HK-2 (cell line): ENCODE measurements around the gene GPR183.
"Not testable (repeated sequence)": the region's sequence is repeated elsewhere in the genome, so short reads cannot be mapped to it uniquely, and the experiment has no call there.

ENCODE experiments used
- DNase-seq: peaks from one replicate; pipeline ENCODE4 v3.0.0-alpha.2; 2018; ENCODE audit not compliant: unreplicated experiment

The GPR183 gene

DNA sequence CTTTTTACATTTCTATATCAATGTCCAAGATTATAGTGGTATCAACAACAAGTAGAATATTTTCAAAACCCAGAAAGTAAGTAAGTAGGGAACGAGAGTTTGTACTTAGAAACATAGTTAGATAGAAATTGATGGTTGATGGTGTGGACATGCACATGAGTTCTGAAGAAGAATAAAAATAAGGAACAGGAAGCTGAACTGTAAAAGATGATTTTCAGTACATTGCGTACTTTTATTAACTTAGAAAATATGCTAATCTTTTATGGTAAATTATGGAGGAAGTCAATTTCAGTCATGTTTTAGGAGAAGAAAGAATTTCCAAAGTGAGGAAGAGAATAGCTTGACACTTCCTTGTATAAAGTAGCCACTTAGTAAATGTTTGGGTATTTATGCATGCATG, 36.7 kb downstream of the GPR183 start:
- no peak for DNase-seq

DNA sequence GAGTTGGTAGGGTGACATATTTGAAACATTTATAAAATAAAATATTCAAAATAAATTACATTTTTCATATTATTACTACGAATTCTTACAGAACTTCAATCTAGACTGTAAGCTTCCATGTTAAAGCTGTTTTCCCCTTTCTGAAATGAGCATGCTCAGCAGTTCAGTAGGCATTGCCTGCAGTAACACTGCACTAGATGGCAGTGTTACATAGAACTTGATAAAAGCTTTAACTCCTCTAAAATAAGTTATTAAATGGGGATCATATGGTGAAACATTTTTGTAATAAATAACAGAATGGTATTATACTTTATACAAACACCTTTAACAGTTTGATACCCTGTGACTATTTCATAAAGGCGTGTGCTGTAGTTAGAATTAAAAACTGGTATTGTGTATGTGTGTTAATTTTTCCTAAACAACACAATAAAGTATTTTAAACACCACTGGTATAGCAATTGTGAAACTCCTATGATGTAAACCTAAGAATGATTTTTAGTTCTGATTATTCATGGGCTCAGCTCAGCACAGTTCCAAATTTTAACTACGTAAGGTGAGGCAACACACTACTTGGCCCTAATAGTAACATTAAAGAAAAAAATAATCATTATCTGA, 37.5 kb downstream of the GPR183 start:
- DNase-seq: no peak

DNA sequence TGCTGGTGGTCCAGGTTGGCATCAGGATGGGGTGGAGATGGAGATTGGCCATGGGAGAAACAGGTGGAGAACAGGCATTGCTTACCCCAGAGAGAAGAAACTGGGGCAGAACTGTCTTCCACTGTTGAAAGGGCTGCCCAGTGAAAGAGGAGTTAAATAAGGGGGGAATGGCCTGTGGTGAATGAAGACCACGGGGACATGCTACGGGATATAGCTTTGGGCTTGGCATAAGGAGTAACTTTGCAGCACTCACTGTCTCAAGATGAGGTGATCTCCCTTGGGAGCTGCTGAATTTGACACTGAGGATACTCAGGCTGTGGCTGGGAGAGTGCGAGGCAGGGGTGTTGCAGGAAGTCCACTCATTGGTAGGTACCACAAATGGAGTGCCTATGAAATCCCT, 38.4 kb downstream of the GPR183 start:
- no peak for DNase-seq

GRCh38 chr13:99267927-99268326, 39.3 kb downstream of the GPR183 start:
- no peak for DNase-seq

DNA sequence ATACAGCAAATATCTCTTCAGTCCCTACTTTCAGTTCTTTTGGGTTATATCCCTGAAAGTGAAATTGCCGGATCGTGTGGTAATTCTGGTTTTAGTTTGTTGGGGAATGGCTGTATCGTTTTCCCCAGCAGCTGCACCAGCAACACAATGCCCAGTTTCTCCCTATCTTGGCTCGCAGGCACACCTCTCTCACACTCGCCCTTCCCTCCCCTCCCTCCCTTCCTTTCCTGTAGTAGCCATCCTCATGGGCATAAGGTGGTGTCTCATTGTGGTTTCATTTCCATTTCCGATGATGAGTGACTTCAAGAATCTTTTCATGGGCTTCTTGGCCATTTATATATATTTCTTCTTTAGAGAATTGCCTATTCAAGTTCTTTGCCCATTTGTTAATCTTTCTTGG, 40.4 kb downstream of the GPR183 start:
- no peak for DNase-seq

DNA sequence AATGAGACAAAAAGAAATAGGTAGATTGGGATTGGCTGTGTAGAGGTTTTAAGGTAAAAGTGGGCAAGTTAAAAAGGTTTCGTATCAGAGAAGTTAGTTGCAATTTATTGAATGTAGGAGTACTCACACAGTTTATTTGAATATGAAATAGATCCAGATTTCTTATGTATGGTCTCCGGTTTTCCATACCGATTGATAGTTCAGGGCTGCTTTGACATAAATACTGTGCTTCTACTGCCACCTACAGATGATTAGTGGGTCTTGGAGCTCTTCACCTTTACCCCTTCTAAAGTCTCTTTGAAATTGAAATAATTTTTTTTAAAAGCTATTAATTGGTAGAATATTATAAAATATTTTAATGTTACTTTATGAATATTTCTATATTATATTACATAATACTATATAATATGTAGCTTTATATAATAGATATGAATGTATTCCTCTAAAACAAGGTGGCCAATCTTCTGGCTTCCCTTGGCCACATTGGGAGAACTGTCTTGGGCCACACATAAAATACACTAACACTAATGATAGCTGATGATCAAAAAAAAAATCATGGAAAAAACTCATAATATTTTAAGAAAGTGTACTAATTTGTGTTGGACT, 41.3 kb downstream of the GPR183 start:
- no peak for DNase-seq

DNA sequence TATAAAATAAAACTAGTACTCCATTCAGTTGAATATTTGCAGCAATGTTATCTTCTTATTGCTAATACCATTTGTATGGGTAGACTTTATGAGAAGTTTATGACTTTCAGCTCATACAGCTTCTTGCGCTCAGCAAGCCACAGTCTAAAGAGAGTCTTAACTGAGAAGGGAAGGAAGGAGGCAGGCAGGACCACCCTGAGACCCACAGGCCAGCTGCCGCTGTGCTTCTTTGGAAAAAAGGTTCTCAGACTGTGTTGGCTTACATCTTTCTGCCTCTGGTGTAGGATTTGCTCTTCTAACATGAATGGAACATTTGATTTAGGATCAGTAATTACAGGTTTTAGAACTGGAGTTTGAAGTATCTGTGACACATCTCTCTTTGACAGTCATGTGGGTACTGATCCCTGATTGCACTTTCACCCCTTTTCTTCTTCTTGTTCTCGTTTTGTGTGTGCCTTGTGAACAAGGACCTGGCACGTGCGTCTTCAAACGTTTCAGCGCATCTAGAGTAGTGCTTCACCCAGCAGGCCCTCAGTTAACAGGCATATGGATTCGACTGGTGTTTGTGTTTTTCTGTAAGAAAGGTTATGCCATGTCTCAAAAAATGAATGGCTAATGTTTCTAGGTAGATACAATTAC, 41.9 kb downstream of the GPR183 start:
- no peak for DNase-seq

GRCh38 chr13:99264051-99264450, 43.1 kb downstream of the GPR183 start:
- no peak for DNase-seq

DNA sequence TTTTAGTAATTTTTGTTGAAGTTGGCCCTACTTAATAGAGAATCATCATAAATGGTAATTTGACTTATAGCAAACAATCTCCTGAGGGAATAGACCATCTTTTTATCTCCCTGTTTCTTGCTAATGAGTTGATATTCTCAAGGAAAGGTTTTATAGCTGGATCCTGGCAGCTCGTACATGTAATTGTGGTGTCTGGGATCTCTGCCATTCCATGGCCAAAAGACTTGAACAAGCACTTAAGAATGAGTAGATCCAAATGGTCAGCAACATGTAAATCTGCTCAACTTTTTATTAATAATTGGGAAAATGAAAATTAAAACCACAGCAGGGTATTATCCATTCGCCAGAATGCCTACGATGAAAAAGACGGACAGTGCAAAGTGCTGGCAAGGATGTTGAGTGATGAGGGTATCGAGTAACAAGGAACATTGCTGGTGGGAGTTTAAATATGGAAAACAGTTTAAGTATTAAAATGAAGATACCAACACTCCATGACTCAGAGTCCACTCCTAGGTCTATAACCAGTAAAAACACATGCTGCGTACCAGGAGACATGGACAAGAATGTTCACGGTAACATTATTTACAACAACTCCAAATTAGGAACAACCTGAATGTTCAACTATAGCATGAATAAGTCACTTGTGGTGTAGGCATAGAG, 43.9 kb downstream of the GPR183 start:
- DNase-seq: no peak

DNA sequence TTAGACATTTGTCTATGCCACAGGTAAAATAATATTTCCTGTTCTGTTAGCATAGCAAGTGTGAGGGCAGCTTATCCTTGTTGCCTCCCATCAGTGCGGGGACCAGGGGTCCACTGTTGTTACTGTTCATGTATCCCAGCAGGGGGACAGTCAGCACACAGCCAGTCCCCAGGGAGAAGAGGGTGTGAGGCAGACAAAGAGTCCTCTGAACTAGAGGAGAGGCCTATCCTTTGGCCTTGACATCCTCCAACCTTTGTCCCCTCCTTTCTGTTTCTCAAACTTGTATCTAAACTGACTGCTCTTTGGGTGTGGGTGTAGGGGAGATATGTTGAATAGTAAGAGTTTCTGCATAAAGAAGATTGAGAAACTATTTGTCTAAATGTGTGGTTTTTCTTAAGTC, 46.1 kb downstream of the GPR183 start:
- no peak for DNase-seq

- DNase-seq: no peak
Observed at GRCh38 chr13:99260216-99260615, 47.0 kb downstream of the GPR183 start.

GRCh38 chr13:99258946-99259345, 48.3 kb downstream of the GPR183 start:
- DNase-seq: no peak

DNA sequence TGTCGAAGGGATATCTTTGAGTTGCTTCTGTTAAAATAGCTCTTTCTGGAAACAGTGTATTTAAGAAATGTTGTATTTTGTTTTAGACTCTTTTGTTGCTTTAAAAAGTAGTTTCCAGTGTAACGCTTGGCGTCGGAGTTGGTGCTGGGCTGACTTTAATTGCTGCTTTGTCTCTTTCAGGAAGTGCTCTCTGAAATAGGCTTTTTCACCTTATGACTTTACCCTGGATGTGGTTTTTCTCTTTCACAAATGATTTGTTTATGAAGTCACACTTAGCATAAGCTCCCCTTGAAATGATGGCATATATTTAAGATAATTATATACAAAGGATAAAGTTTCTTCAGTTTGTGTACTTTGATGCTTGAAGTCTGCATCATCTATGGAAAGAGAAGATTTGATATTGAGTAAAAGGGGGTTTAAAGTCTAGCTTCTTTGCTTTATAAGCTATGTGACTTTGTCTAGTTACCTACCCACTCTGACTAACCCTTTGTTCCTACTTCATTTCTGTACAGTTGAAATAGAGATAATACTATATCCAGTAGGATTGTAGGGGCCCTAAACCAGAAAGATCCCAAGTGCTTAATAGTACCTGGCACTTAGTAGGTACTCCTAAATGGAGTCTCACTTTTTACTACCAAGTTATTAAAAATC, 48.9 kb downstream of the GPR183 start, which contains the start of gene GPR18:
Gene GPR18 (minus strand): TSS at position 170 of the 651 bp plus-strand sequence. CDS start 2,507 bp downstream, outside the sequence.
- DNase-seq: no peak

DNA sequence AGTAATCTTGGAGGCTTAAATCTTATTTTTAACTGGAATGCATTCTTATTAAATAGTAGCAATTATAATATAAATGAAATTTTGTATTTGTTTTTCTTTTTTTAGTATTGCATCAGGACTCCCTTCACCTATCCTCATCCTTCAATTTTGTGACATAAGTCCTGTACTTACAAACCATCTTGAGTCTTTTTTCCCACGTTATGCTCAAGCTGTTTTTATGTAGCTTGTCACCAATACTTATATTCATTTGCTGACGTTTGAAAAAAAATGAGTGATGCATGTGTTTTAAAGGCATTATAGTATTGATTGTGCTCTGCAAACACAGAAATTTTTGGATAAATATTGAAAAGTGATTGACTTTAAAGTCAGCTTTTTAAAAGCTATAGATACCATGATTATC, 49.9 kb downstream of the GPR183 start:
- no peak for DNase-seq

DNA sequence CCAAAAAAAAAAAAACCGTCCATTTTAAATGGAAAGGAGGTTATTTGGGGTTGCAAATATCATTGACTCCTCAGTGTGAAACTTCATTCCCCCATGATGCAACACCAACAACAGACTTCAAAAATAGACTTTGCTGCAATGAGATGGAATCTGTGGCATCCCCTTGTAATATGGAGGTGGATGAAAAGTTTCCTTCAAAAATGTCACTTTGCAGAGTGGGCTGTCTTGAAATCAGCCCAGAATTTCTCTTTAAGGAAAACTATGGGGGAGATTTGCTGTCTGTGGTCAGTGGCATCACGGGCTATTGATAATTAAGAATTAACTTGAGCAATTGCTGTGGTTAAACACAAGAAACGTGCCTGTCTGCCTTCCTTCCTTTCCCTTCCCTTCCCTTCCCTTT, 50.5 kb downstream of the GPR183 start:
- no peak for DNase-seq

DNA sequence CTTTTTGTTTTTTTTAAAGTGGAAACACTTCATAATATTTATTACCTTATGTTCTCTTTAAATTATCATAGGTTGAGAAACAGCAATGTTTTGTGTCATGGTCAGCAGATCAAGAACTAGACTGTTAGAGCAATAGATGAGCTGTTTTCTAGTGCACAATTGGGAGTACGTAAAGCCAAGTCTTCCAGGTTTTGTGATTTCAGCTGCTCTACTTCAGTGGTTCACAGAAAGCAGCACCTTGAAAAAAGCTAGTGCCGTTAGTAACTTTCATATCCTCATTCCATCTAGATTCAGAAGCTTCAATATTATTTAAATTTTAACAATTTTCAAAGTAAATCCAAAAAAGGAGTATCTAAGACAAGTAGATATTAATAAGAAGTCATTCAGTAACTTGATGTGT, 50.9 kb downstream of the GPR183 start:
- no peak for DNase-seq

GRCh38 chr13:99255271-99255670, 51.9 kb downstream of the GPR183 start:
- no peak for DNase-seq

DNA sequence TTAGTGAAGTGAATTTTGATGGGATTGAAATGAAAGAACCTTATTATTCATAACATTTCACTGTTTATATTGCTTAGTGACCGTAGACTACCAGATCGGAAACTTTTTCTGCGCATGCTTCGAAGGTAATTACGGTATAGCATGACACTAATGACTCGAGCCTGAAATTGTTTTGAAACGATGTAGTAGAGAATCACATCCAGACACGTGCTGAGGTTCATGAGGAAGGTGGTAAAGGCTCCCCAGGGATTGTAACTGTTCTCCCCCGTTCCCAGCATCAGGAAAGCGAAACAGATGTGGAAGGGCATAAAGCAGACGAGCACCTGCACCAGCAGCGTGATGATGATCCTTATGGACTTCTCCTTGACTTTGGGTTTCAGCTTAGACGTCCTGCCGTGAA, 52.4 kb downstream of the GPR183 start:
- no peak for DNase-seq

GRCh38 chr13:99251921-99252320, 55.3 kb downstream of the GPR183 start:
- DNase-seq: no peak

DNA sequence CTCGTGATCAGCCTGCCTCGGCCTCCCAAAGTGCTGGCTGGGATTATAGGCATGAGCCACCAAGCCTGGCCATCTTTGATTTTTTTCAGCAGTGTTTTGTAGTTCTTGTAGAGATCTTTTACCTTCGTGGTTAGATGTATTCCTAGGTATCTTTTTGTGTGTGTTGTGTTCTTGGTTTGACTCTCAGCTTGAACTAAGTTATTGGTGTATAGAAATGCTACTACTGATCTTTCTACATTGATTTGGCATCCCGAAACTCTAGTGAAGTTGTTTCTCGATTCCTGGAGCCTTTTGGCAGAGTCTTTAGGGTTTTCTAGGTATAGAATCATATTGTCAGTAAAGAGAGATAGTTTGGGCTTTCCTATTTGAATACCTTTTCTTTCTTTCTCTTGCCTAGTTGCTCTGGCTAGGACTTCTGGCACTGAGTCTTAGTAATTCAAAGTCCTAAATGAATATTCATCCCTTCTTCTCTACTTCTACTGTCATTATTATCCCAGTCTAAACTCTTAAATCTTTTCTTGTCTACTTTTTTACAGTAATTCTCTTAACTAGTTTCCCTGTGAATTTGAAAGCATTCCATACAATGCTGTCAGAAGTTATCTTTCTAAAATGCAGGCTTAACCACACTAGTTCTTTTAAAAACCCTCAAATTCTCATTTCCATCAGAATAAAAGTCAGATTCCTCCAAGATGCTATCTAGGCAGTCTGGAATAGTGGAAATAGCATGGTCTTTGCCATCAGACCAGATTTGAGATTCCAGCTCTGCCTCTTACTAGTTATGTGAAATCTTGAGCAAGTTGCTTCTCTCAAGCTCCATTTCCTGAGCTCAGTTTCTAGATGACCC, 56.0 kb downstream of the GPR183 start:
- no peak for DNase-seq

- DNase-seq: not testable (repeated sequence)
Observed at GRCh38 chr13:99249606-99250005, 57.6 kb downstream of the GPR183 start.
